ENCODE measurements around the gene RASSF5.
"Not testable (repeated sequence)": the region's sequence is repeated elsewhere in the genome, so short reads cannot be mapped to it uniquely, and the experiment has no call there.

RASSF5 gene

GRCh38 chr1:206586501-206587445 is 79.4 kb downstream of the RASSF5 start:
- DNase-seq (ENCODE audit: low spot score), result no peak

DNA sequence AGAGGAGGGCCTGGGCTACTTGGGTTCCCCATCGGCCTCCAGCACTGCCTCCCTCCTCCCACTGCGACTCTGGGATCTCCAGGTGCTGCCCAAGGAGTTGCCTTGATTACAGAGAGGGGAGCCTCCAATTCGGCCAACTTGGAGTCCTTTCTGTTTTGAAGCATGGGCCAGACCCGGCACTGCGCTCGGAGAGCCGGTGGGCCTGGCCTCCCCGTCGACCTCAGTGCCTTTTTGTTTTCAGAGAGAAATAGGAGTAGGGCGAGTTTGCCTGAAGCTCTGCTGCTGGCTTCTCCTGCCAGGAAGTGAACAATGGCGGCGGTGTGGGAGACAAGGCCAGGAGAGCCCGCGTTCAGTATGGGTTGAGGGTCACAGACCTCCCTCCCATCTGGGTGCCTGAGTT is 80.6 kb downstream of the RASSF5 start:
- no peak for DNase-seq (ENCODE audit: low spot score)

DNA sequence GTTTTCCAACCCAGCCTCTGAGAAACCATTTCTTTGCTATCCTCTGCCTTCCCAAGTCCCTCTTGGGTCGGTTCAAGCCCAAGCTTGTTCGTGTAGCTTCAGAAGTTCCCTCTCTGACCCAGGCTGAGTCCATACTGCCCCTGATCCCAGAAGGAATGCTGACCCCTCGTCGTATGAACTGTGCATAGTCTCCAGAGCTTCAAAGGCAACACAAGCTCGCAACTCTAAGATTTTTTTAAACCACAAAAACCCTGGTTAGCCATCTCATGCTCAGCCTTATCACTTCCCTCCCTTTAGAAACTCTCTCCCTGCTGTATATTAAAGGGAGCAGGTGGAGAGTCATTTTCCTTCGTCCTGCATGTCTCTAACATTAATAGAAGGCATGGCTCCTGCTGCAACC is 81.2 kb downstream of the RASSF5 start:
- DNase-seq (ENCODE audit: low spot score), result no peak

DNA sequence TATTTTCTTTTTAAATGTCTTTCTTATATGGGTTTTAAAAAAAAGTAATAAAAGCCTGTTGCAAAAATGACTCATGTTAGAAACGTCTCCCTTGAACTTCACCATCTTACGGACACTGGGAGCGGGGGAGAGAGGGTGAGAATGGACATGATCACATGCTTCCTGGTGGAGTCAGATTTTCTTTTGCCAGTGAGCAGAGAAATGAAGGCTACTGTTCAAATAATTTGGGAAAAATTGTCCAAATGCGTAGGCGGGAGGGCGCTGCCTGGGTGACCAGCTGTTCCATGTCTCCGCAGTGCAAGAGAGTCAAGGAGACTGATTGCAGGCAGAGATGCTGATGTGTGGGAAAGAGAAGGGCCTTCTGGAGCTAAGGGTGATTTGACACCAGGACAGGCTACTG is 81.9 kb downstream of the RASSF5 start:
- DNase-seq (ENCODE audit: low spot score), result peak; percentile 95

- peak; percentile 73 for DNase-seq (ENCODE audit: low spot score)
These were observed 82.9 kb downstream of the RASSF5 start for GRCh38 chr1:206590025-206590758.

- DNase-seq (ENCODE audit: low spot score), result no peak
These were observed 83.9 kb downstream of the RASSF5 start for GRCh38 chr1:206591226-206591625.

- no peak for DNase-seq (ENCODE audit: low spot score)
These were observed 84.4 kb downstream of the RASSF5 start for GRCh38 chr1:206591696-206592095.

DNA sequence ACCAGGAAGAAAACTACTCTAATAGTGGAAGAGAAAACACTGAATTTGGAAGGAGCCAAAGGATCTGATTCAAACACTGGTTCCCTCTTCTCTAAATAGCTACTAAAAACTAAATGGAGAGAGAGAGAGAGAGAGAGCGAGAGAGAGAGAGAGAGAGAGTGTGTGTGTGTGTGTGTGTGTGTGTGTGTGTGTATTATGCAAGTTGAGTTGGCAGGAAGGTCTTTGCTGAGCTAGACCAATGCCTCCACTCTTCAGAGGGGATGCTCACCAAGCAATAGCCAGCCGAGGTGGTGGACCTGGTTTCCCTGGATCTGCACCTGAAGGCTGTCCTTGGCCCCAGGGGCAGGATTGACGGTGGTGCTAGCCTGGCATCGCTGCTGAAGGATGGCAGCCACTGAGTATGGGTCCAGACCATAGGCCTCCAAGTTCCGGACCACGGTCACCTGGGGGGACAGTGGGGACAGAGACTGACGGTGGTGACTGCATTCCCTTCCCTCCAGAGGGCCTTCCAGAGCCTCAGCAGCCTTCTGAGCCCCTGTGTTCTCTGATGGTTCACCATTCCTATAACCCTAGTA is 86.1 kb downstream of the RASSF5 start:
- no peak for DNase-seq (ENCODE audit: low spot score)

- DNase-seq (ENCODE audit: low spot score), result no peak
These were observed 88.4 kb downstream of the RASSF5 start for GRCh38 chr1:206595581-206596318.

GRCh38 chr1:206596319-206596666 is 89.0 kb downstream of the RASSF5 start:
- no peak for DNase-seq (ENCODE audit: low spot score)

- no peak for DNase-seq (ENCODE audit: low spot score)
These were observed 93.2 kb downstream of the RASSF5 start for GRCh38 chr1:206600527-206600926.

DNA sequence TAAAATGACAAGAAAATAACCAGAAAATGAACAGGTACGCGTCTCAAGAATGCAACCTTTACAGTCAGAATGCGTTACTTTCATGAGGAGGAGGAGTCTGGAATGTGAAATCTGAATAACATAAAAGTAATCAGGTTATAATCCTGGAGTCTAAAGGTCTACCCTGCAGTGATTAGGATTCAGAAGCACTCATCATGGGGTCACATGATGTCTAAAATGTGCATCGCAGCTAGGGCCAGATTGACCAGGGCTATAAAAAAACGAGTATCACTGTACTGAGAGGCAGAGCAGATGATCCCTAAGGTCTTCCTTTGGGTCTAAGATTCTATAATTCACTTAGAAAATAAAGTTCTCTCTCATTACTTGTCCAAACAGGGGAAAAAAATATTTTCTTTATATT is 97.5 kb downstream of the RASSF5 start:
- DNase-seq (ENCODE audit: low spot score), result no peak

DNA sequence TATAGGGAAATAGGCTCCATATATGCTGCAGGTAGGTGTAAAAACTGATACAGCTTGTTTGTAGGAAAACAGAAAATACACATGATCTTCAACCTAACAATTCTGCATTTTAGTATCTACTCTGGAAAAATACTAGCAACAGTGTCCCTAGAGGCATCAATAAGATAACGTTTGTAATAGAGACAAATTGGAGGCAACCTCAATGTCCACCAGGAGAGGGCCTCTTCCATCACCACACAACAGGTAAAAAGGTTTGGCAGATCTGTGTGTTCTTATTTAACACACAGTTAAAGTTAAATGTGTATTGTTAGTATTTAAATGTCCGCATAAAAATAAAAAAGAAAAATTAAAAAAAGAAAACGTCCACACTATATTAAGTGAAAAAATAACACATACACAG is 99.5 kb downstream of the RASSF5 start:
- no peak for DNase-seq (ENCODE audit: low spot score)

DNA sequence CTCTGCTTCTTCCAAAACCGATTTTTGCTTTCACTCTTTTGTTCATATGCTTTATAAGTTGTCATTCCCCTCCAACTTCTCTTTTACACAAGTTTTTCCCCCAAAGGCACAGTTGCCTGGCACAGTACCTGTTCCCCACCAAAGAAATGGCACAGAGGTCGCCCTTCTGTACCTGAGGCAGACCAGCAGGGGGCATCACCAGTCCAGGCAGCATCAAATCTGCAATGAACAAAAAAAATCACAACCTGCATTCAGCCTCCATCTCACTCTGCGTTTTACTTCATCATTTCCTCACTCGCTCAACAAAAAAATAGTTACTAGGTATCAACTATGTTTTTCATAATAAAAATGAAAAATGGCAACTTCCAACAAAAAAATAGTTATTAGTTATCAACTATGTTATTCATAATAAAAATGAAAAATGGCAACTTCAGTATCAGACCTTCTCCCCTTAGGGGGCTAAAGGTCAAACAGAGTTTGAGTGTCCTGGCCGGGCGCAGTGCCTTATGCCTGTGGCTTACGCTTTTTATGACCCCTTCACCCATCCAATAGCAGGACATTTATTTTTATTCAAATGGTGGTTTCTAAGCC is 100.9 kb downstream of the RASSF5 start:
- DNase-seq (ENCODE audit: low spot score), result no peak

- DNase-seq (ENCODE audit: low spot score), result no peak
These were observed 102.1 kb downstream of the RASSF5 start for GRCh38 chr1:206609229-206609991.

DNA sequence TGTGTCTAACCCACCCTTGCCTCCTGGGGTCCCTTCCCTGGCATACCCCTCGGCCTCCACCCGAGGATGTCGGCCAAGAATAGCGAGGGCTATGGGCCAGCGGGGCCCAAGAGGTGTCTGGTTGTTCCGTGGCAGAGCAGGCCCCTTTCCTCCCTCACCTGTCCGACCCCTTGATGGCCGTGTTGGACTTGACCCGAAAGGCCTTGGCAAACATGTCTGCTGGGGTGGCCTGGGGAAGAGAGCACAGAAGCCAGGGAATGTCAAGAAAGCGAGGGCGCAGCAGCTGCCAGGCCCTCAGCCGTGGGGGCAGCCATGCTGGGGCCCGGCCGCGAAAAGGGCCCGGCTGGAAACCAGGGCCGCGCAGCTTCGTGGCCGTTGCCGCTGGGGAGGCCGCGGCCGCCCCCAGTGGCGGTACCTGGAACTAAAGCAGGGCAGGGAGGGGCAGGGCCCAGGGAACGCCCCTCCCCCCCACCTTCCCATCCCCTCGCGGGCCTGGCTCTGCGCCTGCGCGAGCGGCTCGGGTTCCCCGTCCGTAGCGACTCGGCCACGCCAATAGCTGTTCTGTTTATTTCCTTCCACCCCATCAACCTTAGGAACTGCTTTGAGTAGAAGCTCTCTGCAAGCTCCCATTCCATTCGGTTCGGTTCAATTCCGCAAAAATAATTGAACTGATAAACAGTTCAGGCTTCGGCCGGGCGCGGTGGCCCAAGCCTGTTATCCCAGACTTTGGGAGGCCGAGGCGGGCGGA is 105.0 kb downstream of the RASSF5 start, which contains the start of gene EIF2D:
Gene EIF2D, minus strand, starts transcription at position 337 of the 748 bp plus-strand sequence. Its CDS starts 123 bp downstream, at position 214.
- DNase-seq (ENCODE audit: low spot score), result peak; percentile 99

- not testable (repeated sequence) for DNase-seq (ENCODE audit: low spot score)
These were observed 119.1 kb downstream of the RASSF5 start for GRCh38 chr1:206626396-206626795.

GRCh38 chr1:206628916-206629315 is 121.6 kb downstream of the RASSF5 start:
- no peak for DNase-seq (ENCODE audit: low spot score)

DNA sequence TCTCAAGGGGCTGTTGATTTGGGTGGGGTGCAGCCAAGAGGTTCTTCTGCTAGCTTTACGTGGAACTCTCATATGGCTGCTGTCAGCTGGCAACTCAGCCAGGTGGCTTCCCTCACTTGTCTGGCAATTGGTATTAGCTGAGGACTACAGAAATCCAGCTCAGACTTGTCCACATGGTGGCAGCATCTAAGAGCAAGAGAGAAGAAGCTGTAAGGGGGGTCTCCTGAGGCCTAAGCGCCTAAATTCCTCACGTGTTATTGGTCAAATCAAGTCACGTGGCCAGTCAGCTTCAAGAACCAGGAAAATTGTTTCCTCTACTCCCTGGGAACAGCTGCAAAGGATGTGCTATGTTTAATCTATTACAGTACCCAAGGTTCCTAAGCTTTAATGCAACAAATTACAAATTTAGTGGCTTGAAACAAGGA is 123.8 kb downstream of the RASSF5 start:
- DNase-seq (ENCODE audit: low spot score), result peak; percentile 90

GRCh38 chr1:206633708-206634121 is 126.4 kb downstream of the RASSF5 start:
- DNase-seq (ENCODE audit: low spot score), result peak; percentile 63

Data from hepatic stellate cell (primary cell).